Natural killer cell (primary cell): Measurements from ENCODE around the gene IGSF11. TPM values are rescaled to one million over a fixed set of nuclear protein-coding genes. Genes with fewer than 3 reads are reported as not detected.

Experiments
- ATAC-seq, 3 donors: fragments of 150-1000 bp in 2 of 3; fragments of 200-7000 bp in 1 of 3; cut with Tn5 transposase; 1 replicate in 1 of 3; 2 replicates in 2 of 3; pipeline ENCODE4 v1.10.0; 2021; ENCODE audit warnings: mild to moderate bottlenecking in 2 of 3, moderate library complexity in 2 of 3
- DNase-seq, 2 donors: peaks; one replicate each; pipeline versions ENCODE4 v3.0.0 to v3.0.0-alpha.2; 2013 to 2021; ENCODE audit warnings: mixed read lengths in 1 of 2
- H3K27ac ChIP-seq: one replicate; pipeline ENCODE4 v1.5.1; 2013; ENCODE audit warnings: mild to moderate bottlenecking, low read length
- H3K27me3 ChIP-seq: one replicate; pipeline ENCODE4 v1.6.1; 2013; ENCODE audit warnings: low read length; ENCODE audit not compliant: control insufficient read depth, insufficient read depth
- H3K36me3 ChIP-seq: one replicate; pipeline ENCODE4 v1.6.1; 2013; ENCODE audit warnings: low read length; ENCODE audit not compliant: control insufficient read depth, insufficient read depth
- H3K4me1 ChIP-seq: one replicate; pipeline ENCODE4 v1.6.1; 2013; ENCODE audit warnings: low read length; ENCODE audit not compliant: control insufficient read depth, insufficient read depth
- H3K4me3 ChIP-seq: one replicate; pipeline ENCODE4 v1.5.1; 2013; ENCODE audit warnings: low read length
- H3K9me3 ChIP-seq: one replicate; pipeline ENCODE4 v1.6.1; 2013; ENCODE audit warnings: low read length; ENCODE audit not compliant: control insufficient read depth, insufficient read depth
- H3K27ac Mint-ChIP-seq, 2 donors: one replicate each; pipeline ENCODE4 v1.8.0; 2022; ENCODE audit warnings: mild to moderate bottlenecking in 2 of 2, mixed read lengths in 2 of 2, moderate library complexity in 1 of 2
- H3K27me3 Mint-ChIP-seq, 2 donors: one replicate each; pipeline ENCODE4 v1.8.0; 2022; ENCODE audit warnings: low read depth in 2 of 2, mixed read lengths in 2 of 2
- H3K36me3 Mint-ChIP-seq: one replicate; pipeline ENCODE4 v1.8.0; 2022; ENCODE audit warnings: mixed read lengths
- H3K4me1 Mint-ChIP-seq, 2 donors: one replicate each; pipeline ENCODE4 v1.8.0; 2022; ENCODE audit warnings: mixed read lengths in 2 of 2
- H3K4me3 Mint-ChIP-seq: one replicate; pipeline ENCODE4 v1.8.0; 2022; ENCODE audit warnings: mild to moderate bottlenecking, moderate library complexity, mixed read lengths
- H3K9me3 Mint-ChIP-seq, 2 donors: one replicate each; pipeline ENCODE4 v1.8.0; 2022; ENCODE audit warnings: mixed read lengths in 2 of 2
- WGBS: methylation state at CpG from one replicate; pipeline ENCODE4 v1.1.7; 2013; ENCODE audit warnings: missing lambda C conversion rate; ENCODE audit not compliant: insufficient coverage; 5-methylcytosine and 5-hydroxymethylcytosine counted together
- intact Hi-C: fragments of 100-400 bp; cut with micrococcal nuclease; formaldehyde crosslinking; loops from one replicate; pipeline ENCODE4 v1.14.2; 2022
- total RNA-seq, 4 donors: library from RNA; stranded (reverse); fragments of 120-200 nt in 1 of 4; gene quantifications; one replicate each; pipeline versions ENCODE4 v1.2.3 to v1.2.4, GENCODE V29; 2013 to 2022
- TF ChIP-seq, protein P1 (sequence below): fragments of 200-600 bp; IDR thresholded peaks from one replicate; pipeline ENCODE4 v1.8.0; 2022; ENCODE audit warnings: antibody characterized with exemption

IGSF11 gene
- total RNA-seq, 3 donors from 2014 or later (not counting 1 experiment from before 2014, with no cell fraction given): 0.66 to 2.3 TPM; not detected in 1

DNA sequence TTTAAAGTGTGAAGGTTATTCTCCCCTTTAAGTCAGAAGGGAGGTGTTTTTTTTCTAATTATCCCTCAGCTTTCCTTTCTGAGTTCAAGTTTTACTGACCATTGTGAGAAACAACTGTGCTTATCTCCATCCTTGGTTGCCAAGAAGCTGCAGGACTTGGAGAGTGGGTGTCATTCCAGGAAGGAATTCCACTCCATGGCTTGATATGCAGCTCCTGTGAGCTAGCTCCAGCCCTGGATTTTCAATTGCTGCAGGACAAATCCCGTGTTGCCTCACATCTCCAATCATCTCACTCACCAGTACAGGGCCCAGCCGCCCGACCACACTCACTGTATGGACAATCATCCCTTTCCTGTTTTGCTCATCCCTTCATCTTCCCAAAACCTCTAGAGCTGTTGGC lies 122.5 kb downstream of the IGSF11 start:
- H3K9me3 ChIP-seq: no peaks in the 10 kb centered on the region
- Mint-ChIP-seq H3K4me1 (no peaks in the 10 kb centered on the region), H3K36me3 (no peaks in the 10 kb centered on the region), H3K9me3 (peaks cover 0 to 2% of the 10 kb centered on the region in 2 donors), H3K4me3 (no peak overlapping the region), H3K27me3 (peaks cover 15 to 28% of the 10 kb centered on the region in 2 donors), H3K27ac (no peak overlapping the region)
- no peak for DNase-seq
- no peaks in the 10 kb centered on the region for H3K27me3 ChIP-seq
- H3K4me1 ChIP-seq: no peaks in the 10 kb centered on the region
- intact Hi-C loops: no loop called here
- ATAC-seq: no peak
- TF ChIP-seq, protein P1, sequence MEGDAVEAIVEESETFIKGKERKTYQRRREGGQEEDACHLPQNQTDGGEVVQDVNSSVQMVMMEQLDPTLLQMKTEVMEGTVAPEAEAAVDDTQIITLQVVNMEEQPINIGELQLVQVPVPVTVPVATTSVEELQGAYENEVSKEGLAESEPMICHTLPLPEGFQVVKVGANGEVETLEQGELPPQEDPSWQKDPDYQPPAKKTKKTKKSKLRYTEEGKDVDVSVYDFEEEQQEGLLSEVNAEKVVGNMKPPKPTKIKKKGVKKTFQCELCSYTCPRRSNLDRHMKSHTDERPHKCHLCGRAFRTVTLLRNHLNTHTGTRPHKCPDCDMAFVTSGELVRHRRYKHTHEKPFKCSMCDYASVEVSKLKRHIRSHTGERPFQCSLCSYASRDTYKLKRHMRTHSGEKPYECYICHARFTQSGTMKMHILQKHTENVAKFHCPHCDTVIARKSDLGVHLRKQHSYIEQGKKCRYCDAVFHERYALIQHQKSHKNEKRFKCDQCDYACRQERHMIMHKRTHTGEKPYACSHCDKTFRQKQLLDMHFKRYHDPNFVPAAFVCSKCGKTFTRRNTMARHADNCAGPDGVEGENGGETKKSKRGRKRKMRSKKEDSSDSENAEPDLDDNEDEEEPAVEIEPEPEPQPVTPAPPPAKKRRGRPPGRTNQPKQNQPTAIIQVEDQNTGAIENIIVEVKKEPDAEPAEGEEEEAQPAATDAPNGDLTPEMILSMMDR: no peak
- H3K27ac ChIP-seq: no peak overlapping the region
- WGBS: 82% methylated on average over 3 of the region's 3 CpGs
- no peaks in the 10 kb centered on the region for H3K36me3 ChIP-seq
- H3K4me3 ChIP-seq: no peak overlapping the region

- Mint-ChIP-seq H3K4me1 (no peaks in the 10 kb centered on the region), H3K27ac (no peak overlapping the region), H3K36me3 (no peaks in the 10 kb centered on the region), H3K27me3 (peaks cover 15 to 33% of the 10 kb centered on the region in 2 donors), H3K4me3 (no peak overlapping the region), H3K9me3 (peaks cover 0 to 2% of the 10 kb centered on the region in 2 donors)
- intact Hi-C loops: no loop called here
- no peak for ATAC-seq
- TF ChIP-seq, protein P1: no peak
- no peak overlapping the region for H3K27ac ChIP-seq
- 87% methylated on average over 3 of the region's 3 CpGs for WGBS
- no peaks in the 10 kb centered on the region for H3K9me3 ChIP-seq
- no peak for DNase-seq
- no peaks in the 10 kb centered on the region for H3K36me3 ChIP-seq
- H3K4me1 ChIP-seq: no peaks in the 10 kb centered on the region
- H3K27me3 ChIP-seq: no peaks in the 10 kb centered on the region
- no peak overlapping the region for H3K4me3 ChIP-seq
These were observed 124.3 kb downstream of the IGSF11 start for GRCh38 chr3:118910332-118910731.

GRCh38 chr3:118909763-118910162 lies 124.9 kb downstream of the IGSF11 start:
- no peaks in the 10 kb centered on the region for H3K36me3 ChIP-seq
- H3K4me3 ChIP-seq: no peak overlapping the region
- ATAC-seq: no peak
- H3K4me1 ChIP-seq: no peaks in the 10 kb centered on the region
- DNase-seq: no peak
- Mint-ChIP-seq H3K36me3 (no peaks in the 10 kb centered on the region), H3K4me3 (no peak overlapping the region), H3K27ac (no peak overlapping the region), H3K9me3 (peaks cover 0 to 2% of the 10 kb centered on the region in 2 donors), H3K27me3 (peaks cover 15 to 39% of the 10 kb centered on the region in 2 donors), H3K4me1 (no peaks in the 10 kb centered on the region)
- H3K27ac ChIP-seq: no peak overlapping the region
- intact Hi-C loops: no loop called here
- H3K9me3 ChIP-seq: no peaks in the 10 kb centered on the region
- no peaks in the 10 kb centered on the region for H3K27me3 ChIP-seq
- TF ChIP-seq, protein P1: no peak

DNA sequence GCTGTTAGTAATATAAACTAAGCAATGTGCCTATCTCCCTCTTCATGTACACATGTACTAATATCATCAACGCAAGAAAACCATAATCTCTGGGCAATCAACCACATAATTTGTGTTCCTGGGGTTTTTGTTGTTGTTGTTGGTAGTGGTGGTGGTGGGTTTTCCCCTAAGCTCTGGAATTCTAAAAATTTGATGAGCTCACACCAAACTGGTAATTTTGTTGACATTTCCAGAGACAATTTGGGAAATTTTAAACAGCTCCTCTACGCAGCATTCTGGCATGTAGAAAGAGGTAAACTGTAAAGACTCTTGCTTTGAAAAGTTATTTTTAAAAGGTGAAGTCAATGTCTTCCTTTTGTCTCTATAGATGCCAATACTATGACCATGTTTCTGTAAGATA lies 126.7 kb downstream of the IGSF11 start:
- Histone ChIP-seq H3K9me3 (no peaks in the 10 kb centered on the region), H3K27ac (no peak overlapping the region), H3K4me1 (no peaks in the 10 kb centered on the region), H3K27me3 (no peaks in the 10 kb centered on the region), H3K36me3 (no peaks in the 10 kb centered on the region), H3K4me3 (no peak overlapping the region)
- H3K27me3 Mint-ChIP-seq: peaks cover 16 to 39% of the 10 kb centered on the region in 2 donors
- H3K4me1 Mint-ChIP-seq: no peaks in the 10 kb centered on the region
- WGBS: 81% methylated on average over 1 of the region's 2 CpGs
- DNase-seq: no peak
- peaks cover 0 to 2% of the 10 kb centered on the region in 2 donors for H3K9me3 Mint-ChIP-seq
- no peaks in the 10 kb centered on the region for H3K36me3 Mint-ChIP-seq
- no peak overlapping the region for H3K4me3 Mint-ChIP-seq
- TF ChIP-seq, protein P1: no peak
- intact Hi-C loops: no loop called here
- ATAC-seq: no peak
- no peak overlapping the region for H3K27ac Mint-ChIP-seq
